Natural killer cell (primary cell): Measurements from ENCODE around the gene PLD4. TPM values are rescaled to one million over a fixed set of nuclear protein-coding genes. Genes with fewer than 3 reads are reported as not detected.
A peak's percentile ranks its signal among the peaks of the same experiment; 100 is the strongest.
"Not testable (repeated sequence)": the region's sequence is repeated elsewhere in the genome, so short reads cannot be mapped to it uniquely, and the experiment has no call there.

Experiments used
- ATAC-seq, 3 donors: fragments of 150-1000 bp in 2 of 3; fragments of 200-7000 bp in 1 of 3; cut with Tn5 transposase; 1 replicate in 1 of 3; 2 replicates in 2 of 3; pipeline ENCODE4 v1.10.0; 2021; ENCODE audit warnings: mild to moderate bottlenecking in 2 of 3, moderate library complexity in 2 of 3
- DNase-seq, 2 donors: peaks; one replicate each; pipeline versions ENCODE4 v3.0.0 to v3.0.0-alpha.2; 2013 to 2021; ENCODE audit warnings: mixed read lengths in 1 of 2
- H3K27ac ChIP-seq: one replicate; pipeline ENCODE4 v1.5.1; 2013; ENCODE audit warnings: mild to moderate bottlenecking, low read length
- H3K27me3 ChIP-seq: one replicate; pipeline ENCODE4 v1.6.1; 2013; ENCODE audit warnings: low read length; ENCODE audit not compliant: control insufficient read depth, insufficient read depth
- H3K36me3 ChIP-seq: one replicate; pipeline ENCODE4 v1.6.1; 2013; ENCODE audit warnings: low read length; ENCODE audit not compliant: control insufficient read depth, insufficient read depth
- H3K4me1 ChIP-seq: one replicate; pipeline ENCODE4 v1.6.1; 2013; ENCODE audit warnings: low read length; ENCODE audit not compliant: control insufficient read depth, insufficient read depth
- H3K4me3 ChIP-seq: one replicate; pipeline ENCODE4 v1.5.1; 2013; ENCODE audit warnings: low read length
- H3K9me3 ChIP-seq: one replicate; pipeline ENCODE4 v1.6.1; 2013; ENCODE audit warnings: low read length; ENCODE audit not compliant: control insufficient read depth, insufficient read depth
- H3K27ac Mint-ChIP-seq, 2 donors: one replicate each; pipeline ENCODE4 v1.8.0; 2022; ENCODE audit warnings: mild to moderate bottlenecking in 2 of 2, mixed read lengths in 2 of 2, moderate library complexity in 1 of 2
- H3K27me3 Mint-ChIP-seq, 2 donors: one replicate each; pipeline ENCODE4 v1.8.0; 2022; ENCODE audit warnings: low read depth in 2 of 2, mixed read lengths in 2 of 2
- H3K36me3 Mint-ChIP-seq: one replicate; pipeline ENCODE4 v1.8.0; 2022; ENCODE audit warnings: mixed read lengths
- H3K4me1 Mint-ChIP-seq, 2 donors: one replicate each; pipeline ENCODE4 v1.8.0; 2022; ENCODE audit warnings: mixed read lengths in 2 of 2
- H3K4me3 Mint-ChIP-seq: one replicate; pipeline ENCODE4 v1.8.0; 2022; ENCODE audit warnings: mild to moderate bottlenecking, moderate library complexity, mixed read lengths
- H3K9me3 Mint-ChIP-seq, 2 donors: one replicate each; pipeline ENCODE4 v1.8.0; 2022; ENCODE audit warnings: mixed read lengths in 2 of 2
- CTCF ChIP-seq: fragments of 200-600 bp; IDR thresholded peaks from one replicate; pipeline ENCODE4 v1.8.0; 2022; ENCODE audit warnings: antibody characterized with exemption
- WGBS: methylation state at CpG from one replicate; pipeline ENCODE4 v1.1.7; 2013; ENCODE audit warnings: missing lambda C conversion rate; ENCODE audit not compliant: insufficient coverage; 5-methylcytosine and 5-hydroxymethylcytosine counted together
- intact Hi-C: fragments of 100-400 bp; cut with micrococcal nuclease; formaldehyde crosslinking; loops from one replicate; pipeline ENCODE4 v1.14.2; 2022
- total RNA-seq, 4 donors: library from RNA; stranded (reverse); fragments of 120-200 nt in 1 of 4; gene quantifications; one replicate each; pipeline versions ENCODE4 v1.2.3 to v1.2.4, GENCODE V29; 2013 to 2022

The PLD4 gene
- total RNA-seq, 3 donors from 2014 or later (not counting 1 experiment from before 2014, with no cell fraction given), result 1.7 to 7.2 (median 2.9) TPM

GRCh38 chr14:104888489-104889374, 35.9 kb upstream of the PLD4 start:
- H3K9me3 Mint-ChIP-seq, result no peaks in the 10 kb centered on the region
- H3K4me3 Mint-ChIP-seq, result no peak overlapping the region
- no peaks in the 10 kb centered on the region for H3K36me3 ChIP-seq
- DNase-seq (peak in 1 of 2 donors; percentile 13), ATAC-seq (no peak)
- WGBS, result 91% methylated on average over 26 of the region's 26 CpGs
- no peak overlapping the region for H3K27ac ChIP-seq
- H3K27me3 ChIP-seq, result no peaks in the 10 kb centered on the region
- no peaks in the 10 kb centered on the region for H3K9me3 ChIP-seq
- H3K27me3 Mint-ChIP-seq, result no peaks in the 10 kb centered on the region
- no peak overlapping the region for H3K4me3 ChIP-seq
- no peaks in the 10 kb centered on the region for H3K4me1 Mint-ChIP-seq
- H3K4me1 ChIP-seq, result no peaks in the 10 kb centered on the region
- intact Hi-C loops, result no loop called here
- TF ChIP-seq CTCF, result no peak
- H3K36me3 Mint-ChIP-seq, result no peaks in the 10 kb centered on the region
- H3K27ac Mint-ChIP-seq, result no peak overlapping the region

- DNase-seq, result no peak
- no peaks in the 10 kb centered on the region for H3K27me3 Mint-ChIP-seq
Observed at GRCh38 chr14:104889375-104889757, 35.3 kb upstream of the PLD4 start.

GRCh38 chr14:104890292-104890691, 34.4 kb upstream of the PLD4 start:
- intact Hi-C loops, DNase-seq, H3K4me3 Mint-ChIP-seq, H3K9me3 Mint-ChIP-seq, H3K36me3 Mint-ChIP-seq, H3K9me3 ChIP-seq, H3K27ac ChIP-seq, H3K4me3 ChIP-seq, H3K27ac Mint-ChIP-seq, H3K4me1 Mint-ChIP-seq, H3K27me3 Mint-ChIP-seq, H3K36me3 ChIP-seq, ATAC-seq, H3K27me3 ChIP-seq, H3K4me1 ChIP-seq: not testable (repeated sequence)

More at GRCh38 chr14:104889375-104889757, 35.3 kb upstream of the PLD4 start:
- no peaks in the 10 kb centered on the region for H3K4me1 Mint-ChIP-seq
- Histone ChIP-seq H3K4me1 (no peaks in the 10 kb centered on the region), H3K27ac (no peak overlapping the region), H3K4me3 (no peak overlapping the region), H3K9me3 (no peaks in the 10 kb centered on the region), H3K27me3 (no peaks in the 10 kb centered on the region), H3K36me3 (no peaks in the 10 kb centered on the region)
- intact Hi-C loops, result no loop called here
- no peaks in the 10 kb centered on the region for H3K36me3 Mint-ChIP-seq
- TF ChIP-seq CTCF, result no peak
- ATAC-seq, result no peak
- WGBS, result 95% methylated on average over 23 of the region's 23 CpGs
- H3K27ac Mint-ChIP-seq, result no peak overlapping the region
- no peak overlapping the region for H3K4me3 Mint-ChIP-seq
- no peaks in the 10 kb centered on the region for H3K9me3 Mint-ChIP-seq

GRCh38 chr14:104891121-104891551, 33.5 kb upstream of the PLD4 start:
- no peak overlapping the region for H3K4me3 ChIP-seq
- Mint-ChIP-seq H3K36me3 (no peaks in the 10 kb centered on the region), H3K9me3 (no peaks in the 10 kb centered on the region), H3K4me3 (no peak overlapping the region), H3K27ac (no peak overlapping the region), H3K27me3 (no peaks in the 10 kb centered on the region), H3K4me1 (no peaks in the 10 kb centered on the region)
- no peaks in the 10 kb centered on the region for H3K36me3 ChIP-seq
- no peaks in the 10 kb centered on the region for H3K4me1 ChIP-seq
- intact Hi-C loops, result no loop called here
- DNase-seq, result peak in 1 of 2 donors; percentile 12
- WGBS, result 96% methylated on average over 4 of the region's 4 CpGs
- no peaks in the 10 kb centered on the region for H3K9me3 ChIP-seq
- ATAC-seq, result no peak
- no peak overlapping the region for H3K27ac ChIP-seq
- H3K27me3 ChIP-seq, result no peaks in the 10 kb centered on the region
- no peak for TF ChIP-seq CTCF
